ENCODE measurements around the gene AFAP1. TPM values are rescaled to one million over a fixed set of nuclear protein-coding genes. Genes with fewer than 3 reads are reported as not detected.

The AFAP1 gene
- total RNA-seq, 1 experiment from 2014 or later, result 94.7 TPM

DNA sequence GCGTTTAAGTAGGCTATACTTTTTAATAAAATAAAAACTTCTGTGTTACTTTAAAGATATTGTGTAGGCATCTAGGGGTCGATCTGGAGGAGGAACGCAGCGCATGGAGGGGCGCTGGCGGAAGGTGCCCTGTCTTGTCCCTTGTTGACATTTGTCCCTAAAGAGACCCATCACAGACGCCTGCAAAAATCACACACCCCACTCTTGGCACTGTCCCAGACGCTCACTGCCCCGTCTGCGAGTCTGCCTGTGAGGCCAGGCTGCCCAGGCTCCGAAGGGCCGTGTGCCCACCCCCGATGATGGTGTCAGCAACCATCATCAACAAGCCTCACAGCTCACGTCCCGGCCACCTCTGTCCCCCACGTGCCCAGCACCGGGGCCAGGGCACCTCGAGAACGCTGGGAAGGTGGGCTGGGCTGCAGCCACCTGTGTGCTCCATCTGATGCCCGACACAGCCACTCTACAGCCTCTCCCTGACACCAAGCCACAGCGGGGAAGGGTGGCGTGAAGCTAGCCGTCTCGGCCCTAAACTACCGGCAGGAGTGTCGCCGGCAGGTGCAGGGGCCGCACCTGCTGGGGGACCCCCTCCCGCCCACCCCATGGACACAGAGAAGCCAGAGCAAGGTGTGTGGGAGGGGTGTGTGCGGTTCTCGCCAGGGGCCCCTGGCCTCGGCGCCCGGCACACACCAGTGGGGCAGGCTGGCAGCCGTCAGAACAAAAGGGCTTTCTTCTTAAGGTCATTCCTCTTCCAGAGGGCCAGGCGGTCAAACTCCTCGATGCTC, 26.8 kb upstream of the AFAP1 start:
- no peak for DNase-seq (ENCODE audit: low read depth, low spot score)
- H3K4me3 ChIP-seq (ENCODE audit: low read depth in 2 of 2, low read length in 2 of 2), result no peak overlapping the region
- no peaks in the 10 kb centered on the region for H3K9me3 ChIP-seq (ENCODE audit: control insufficient read depth, insufficient read depth, low read depth, low read length)
- H3K27me3 ChIP-seq (ENCODE audit: control insufficient read depth, insufficient read depth, low read length), result no peaks in the 10 kb centered on the region
- ChIA-PET CTCF (no interaction called here), POLR2A (no interaction called here)
- intact Hi-C loops (cut with micrococcal nuclease; ENCODE audit: unreplicated experiment) (no loop called here), in situ Hi-C loops (cut with HindIII; ENCODE audit: low pct_unique_long_range_greater_than_20kb, low sequenced_read_pairs) (no loop called here)
- peaks cover 78% of the 10 kb centered on the region for H3K4me1 ChIP-seq (ENCODE audit: control insufficient read depth, insufficient read depth, low read length)
- peak overlapping the region; percentile 85 for H3K27ac ChIP-seq (ENCODE audit: low read length)
- H3K36me3 ChIP-seq (ENCODE audit: control insufficient read depth, insufficient read depth, low read length), result no peaks in the 10 kb centered on the region
- ATAC-seq, result no peak
- no peak for TF ChIP-seq TCF7L2 (IDR thresholded peaks at IDR 0.05; ENCODE audit: low read depth, low read length)
- no peak for TF ChIP-seq POLR2AphosphoS5 (IDR thresholded peaks at IDR 0.05; ENCODE audit: low read depth, low read length)
- TF ChIP-seq, protein P1, sequence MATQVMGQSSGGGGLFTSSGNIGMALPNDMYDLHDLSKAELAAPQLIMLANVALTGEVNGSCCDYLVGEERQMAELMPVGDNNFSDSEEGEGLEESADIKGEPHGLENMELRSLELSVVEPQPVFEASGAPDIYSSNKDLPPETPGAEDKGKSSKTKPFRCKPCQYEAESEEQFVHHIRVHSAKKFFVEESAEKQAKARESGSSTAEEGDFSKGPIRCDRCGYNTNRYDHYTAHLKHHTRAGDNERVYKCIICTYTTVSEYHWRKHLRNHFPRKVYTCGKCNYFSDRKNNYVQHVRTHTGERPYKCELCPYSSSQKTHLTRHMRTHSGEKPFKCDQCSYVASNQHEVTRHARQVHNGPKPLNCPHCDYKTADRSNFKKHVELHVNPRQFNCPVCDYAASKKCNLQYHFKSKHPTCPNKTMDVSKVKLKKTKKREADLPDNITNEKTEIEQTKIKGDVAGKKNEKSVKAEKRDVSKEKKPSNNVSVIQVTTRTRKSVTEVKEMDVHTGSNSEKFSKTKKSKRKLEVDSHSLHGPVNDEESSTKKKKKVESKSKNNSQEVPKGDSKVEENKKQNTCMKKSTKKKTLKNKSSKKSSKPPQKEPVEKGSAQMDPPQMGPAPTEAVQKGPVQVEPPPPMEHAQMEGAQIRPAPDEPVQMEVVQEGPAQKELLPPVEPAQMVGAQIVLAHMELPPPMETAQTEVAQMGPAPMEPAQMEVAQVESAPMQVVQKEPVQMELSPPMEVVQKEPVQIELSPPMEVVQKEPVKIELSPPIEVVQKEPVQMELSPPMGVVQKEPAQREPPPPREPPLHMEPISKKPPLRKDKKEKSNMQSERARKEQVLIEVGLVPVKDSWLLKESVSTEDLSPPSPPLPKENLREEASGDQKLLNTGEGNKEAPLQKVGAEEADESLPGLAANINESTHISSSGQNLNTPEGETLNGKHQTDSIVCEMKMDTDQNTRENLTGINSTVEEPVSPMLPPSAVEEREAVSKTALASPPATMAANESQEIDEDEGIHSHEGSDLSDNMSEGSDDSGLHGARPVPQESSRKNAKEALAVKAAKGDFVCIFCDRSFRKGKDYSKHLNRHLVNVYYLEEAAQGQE (IDR thresholded peaks at IDR 0.05; ENCODE audit: insufficient read depth in 1 of 2, low read depth in 2 of 2, low read length in 1 of 2), result no peak
- TF ChIP-seq SIN3A (IDR thresholded peaks at IDR 0.05; ENCODE audit: borderline replicate concordance, insufficient read depth, low read depth, low read length), result no peak
- TF ChIP-seq, protein P2, sequence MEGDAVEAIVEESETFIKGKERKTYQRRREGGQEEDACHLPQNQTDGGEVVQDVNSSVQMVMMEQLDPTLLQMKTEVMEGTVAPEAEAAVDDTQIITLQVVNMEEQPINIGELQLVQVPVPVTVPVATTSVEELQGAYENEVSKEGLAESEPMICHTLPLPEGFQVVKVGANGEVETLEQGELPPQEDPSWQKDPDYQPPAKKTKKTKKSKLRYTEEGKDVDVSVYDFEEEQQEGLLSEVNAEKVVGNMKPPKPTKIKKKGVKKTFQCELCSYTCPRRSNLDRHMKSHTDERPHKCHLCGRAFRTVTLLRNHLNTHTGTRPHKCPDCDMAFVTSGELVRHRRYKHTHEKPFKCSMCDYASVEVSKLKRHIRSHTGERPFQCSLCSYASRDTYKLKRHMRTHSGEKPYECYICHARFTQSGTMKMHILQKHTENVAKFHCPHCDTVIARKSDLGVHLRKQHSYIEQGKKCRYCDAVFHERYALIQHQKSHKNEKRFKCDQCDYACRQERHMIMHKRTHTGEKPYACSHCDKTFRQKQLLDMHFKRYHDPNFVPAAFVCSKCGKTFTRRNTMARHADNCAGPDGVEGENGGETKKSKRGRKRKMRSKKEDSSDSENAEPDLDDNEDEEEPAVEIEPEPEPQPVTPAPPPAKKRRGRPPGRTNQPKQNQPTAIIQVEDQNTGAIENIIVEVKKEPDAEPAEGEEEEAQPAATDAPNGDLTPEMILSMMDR (IDR thresholded peaks at IDR 0.05), result no peak
- BruUV-seq (replicated peaks), result no TSS peak

DNA sequence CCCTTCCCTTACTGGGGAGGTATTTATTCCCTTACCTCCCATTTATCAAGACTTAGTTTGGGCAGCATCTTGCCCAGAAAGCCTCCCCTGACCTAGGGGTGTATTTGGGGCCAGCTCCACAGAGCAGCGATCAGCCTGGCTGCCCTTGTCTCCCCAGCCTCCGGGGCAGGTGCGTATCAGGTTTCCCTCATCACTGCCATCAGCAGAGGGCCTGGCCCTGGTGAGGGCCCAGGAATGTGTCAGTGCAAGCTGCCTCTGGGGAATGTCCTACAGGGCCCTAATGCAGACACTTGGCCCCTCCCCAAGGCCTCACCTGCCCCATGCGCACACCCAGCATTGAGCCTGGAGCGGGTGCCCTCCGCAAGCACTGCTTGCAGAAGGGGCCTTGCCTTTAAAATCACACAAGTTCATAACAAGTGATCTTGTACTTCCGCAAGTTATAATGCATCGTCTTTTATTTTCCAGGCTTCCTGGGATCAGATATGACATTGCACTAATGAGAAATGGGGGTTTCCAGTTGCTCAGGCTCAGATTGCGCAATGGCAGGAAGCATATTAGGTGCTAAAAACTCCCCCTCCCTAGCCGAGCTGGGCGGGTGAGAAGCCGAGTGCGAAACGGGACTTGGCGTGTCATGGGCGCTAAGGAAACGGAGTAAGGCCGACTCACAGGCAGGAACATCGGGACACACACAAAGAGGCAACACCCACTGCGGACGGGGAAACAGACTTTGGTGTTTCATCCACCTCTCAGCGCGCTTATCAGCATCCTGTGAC, 25.4 kb upstream of the AFAP1 start:
- POLR2A ChIA-PET, result no interaction called here
- DNase-seq (ENCODE audit: low read depth, low spot score), result no peak

More for the DNA sequence above, 25.4 kb upstream of the AFAP1 start:
- no TSS peak for BruUV-seq (replicated peaks)
- peaks cover 78% of the 10 kb centered on the region for H3K4me1 ChIP-seq (ENCODE audit: control insufficient read depth, insufficient read depth, low read length)
- H3K4me3 ChIP-seq (ENCODE audit: low read depth in 2 of 2, low read length in 2 of 2), result no peak overlapping the region
- no peak for ATAC-seq
- in situ Hi-C loops (cut with HindIII; ENCODE audit: low pct_unique_long_range_greater_than_20kb, low sequenced_read_pairs) (no loop called here), intact Hi-C loops (cut with micrococcal nuclease; ENCODE audit: unreplicated experiment) (no loop called here)
- CTCF ChIA-PET, result no interaction called here
- no peaks in the 10 kb centered on the region for H3K36me3 ChIP-seq (ENCODE audit: control insufficient read depth, insufficient read depth, low read length)
- TF ChIP-seq, protein P1 (IDR thresholded peaks at IDR 0.05; ENCODE audit: insufficient read depth in 1 of 2, low read depth in 2 of 2, low read length in 1 of 2), result no peak
- TF ChIP-seq SIN3A (IDR thresholded peaks at IDR 0.05; ENCODE audit: borderline replicate concordance, insufficient read depth, low read depth, low read length) (no peak), POLR2AphosphoS5 (IDR thresholded peaks at IDR 0.05; ENCODE audit: low read depth, low read length) (no peak), TCF7L2 (IDR thresholded peaks at IDR 0.05; ENCODE audit: low read depth, low read length) (no peak)
- TF ChIP-seq, protein P2 (IDR thresholded peaks at IDR 0.05), result no peak
- H3K27ac ChIP-seq (ENCODE audit: low read length), result peak overlapping the region; percentile 84
- no peaks in the 10 kb centered on the region for H3K9me3 ChIP-seq (ENCODE audit: control insufficient read depth, insufficient read depth, low read depth, low read length)
- no peaks in the 10 kb centered on the region for H3K27me3 ChIP-seq (ENCODE audit: control insufficient read depth, insufficient read depth, low read length)
